Fibroblast of lung (primary cell): ENCODE data around the gene PTDSS2. TPM values are rescaled to one million over a fixed set of nuclear protein-coding genes. Genes with fewer than 3 reads are reported as not detected.
"Not testable (repeated sequence)": the region's sequence is repeated elsewhere in the genome, so short reads cannot be mapped to it uniquely, and the experiment has no call there.

Experiments used
- DNase-seq, 2 donors: peaks; one replicate each; pipeline versions ENCODE4 v3.0.0 to v3.0.0-alpha.2; 2010; ENCODE audit warnings: low read depth in 2 of 2
- H2AFZ ChIP-seq: 2 replicates; pipeline ENCODE4 v1.5.1; 2012; ENCODE audit warnings: low read length, control low read depth, inconsistent platforms
- H3K27ac ChIP-seq: 2 replicates; pipeline ENCODE4 v1.5.1; 2011; ENCODE audit warnings: low read length, control low read depth; ENCODE audit not compliant: insufficient read depth
- H3K27me3 ChIP-seq: 2 replicates; pipeline ENCODE4 v1.5.1; 2011; ENCODE audit warnings: mild to moderate bottlenecking, low read length; ENCODE audit not compliant: control insufficient read depth, insufficient read depth
- H3K36me3 ChIP-seq: 2 replicates; pipeline ENCODE4 v1.5.1; 2011; ENCODE audit warnings: low read length; ENCODE audit not compliant: control insufficient read depth, insufficient read depth
- H3K4me1 ChIP-seq: 2 replicates; pipeline ENCODE4 v1.5.1; 2011; ENCODE audit warnings: low read length; ENCODE audit not compliant: control insufficient read depth, insufficient read depth; ENCODE audit errors: extremely low read depth
- H3K4me2 ChIP-seq: 2 replicates; pipeline ENCODE4 v1.5.1; 2011; ENCODE audit warnings: low read length, control low read depth; ENCODE audit not compliant: insufficient read depth; ENCODE audit errors: extremely low read depth
- H3K4me3 ChIP-seq, 4 experiments: fragments of 200-600 bp in 1 of 4; sonication (generic) in 1 of 4; replicated peaks in 1 of 4; 2 replicates each; pipeline ENCODE4 v1.5.1; 2011 to 2016; ENCODE audit warnings: low read length in 4 of 4, low read depth in 3 of 4, mild to moderate bottlenecking in 3 of 4, control low read depth in 2 of 4, inconsistent platforms in 1 of 4, mixed read lengths in 1 of 4; ENCODE audit not compliant: insufficient read depth in 1 of 4; ENCODE audit errors: control extremely low read depth in 1 of 4
- H3K79me2 ChIP-seq: 2 replicates; pipeline ENCODE4 v1.5.1; 2012; ENCODE audit warnings: mild to moderate bottlenecking, low read length, inconsistent platforms; ENCODE audit not compliant: control insufficient read depth, insufficient read depth
- H3K9ac ChIP-seq: 2 replicates; pipeline ENCODE4 v1.5.1; 2011; ENCODE audit warnings: mild to moderate bottlenecking, low read length, control low read depth; ENCODE audit not compliant: insufficient read depth
- H3K9me3 ChIP-seq: 2 replicates; pipeline ENCODE4 v1.5.1; 2012; ENCODE audit warnings: low read depth, low read length; ENCODE audit not compliant: control insufficient read depth, insufficient read depth
- H4K20me1 ChIP-seq: 2 replicates; pipeline ENCODE4 v1.5.1; 2011; ENCODE audit warnings: low read length; ENCODE audit not compliant: control insufficient read depth, insufficient read depth; ENCODE audit errors: extremely low read depth
- CTCF ChIP-seq, 2 donors: IDR thresholded peaks in 1 of 2; conservative IDR thresholded peaks in 1 of 2; 1 replicate in 1 of 2; 2 replicates in 1 of 2; pipeline ENCODE4 v1.5.1; 2011 to 2012; ENCODE audit warnings: low read length in 2 of 2, control low read depth in 1 of 2, inconsistent platforms in 1 of 2, low read depth in 1 of 2, mild to moderate bottlenecking in 1 of 2
- EZH2 ChIP-seq: IDR thresholded peaks from 2 replicates; pipeline ENCODE4 v1.5.1; 2012; ENCODE audit warnings: low read length, control low read depth, mild to moderate bottlenecking; ENCODE audit errors: missing control alignments
- polyA plus RNA-seq, 2 donors: library from polyadenylated mRNA; depleted of rRNA in 1 of 2; stranded (reverse) in 1 of 2; unstranded in 1 of 2; fragments of >200 nt; gene quantifications; 2 replicates each; pipeline ENCODE4 v1.2.1, GENCODE V29; 2011 to 2012; ENCODE audit warnings: missing spikeins in 1 of 2
- total RNA-seq: library from RNA; depleted of rRNA; stranded (reverse); fragments of >200 nt; gene quantifications from 2 replicates; pipeline ENCODE4 v1.2.1, GENCODE V29; 2014

The PTDSS2 gene
- total and polyA plus RNA-seq, 2 donors (not counting 1 experiment from before 2014, with no cell fraction given) = 17.4 to 36.7 TPM

- no peak for TF ChIP-seq EZH2
- TF ChIP-seq CTCF (conservative IDR thresholded peaks at IDR 0.05 in 1 of 2, IDR thresholded peaks at IDR 0.05 in 1 of 2; ENCODE audit: low read depth in 1 of 2, low read length in 2 of 2) = no peak
- Histone ChIP-seq H3K9ac (no peak overlapping the region), H3K79me2 (no peaks in the 10 kb centered on the region), H3K4me1 (no peaks in the 10 kb centered on the region), H3K27ac (no peak overlapping the region), H4K20me1 (no peaks in the 10 kb centered on the region), H2AFZ (no peak overlapping the region), H3K9me3 (no peaks in the 10 kb centered on the region), H3K4me3 (no peak overlapping the region), H3K36me3 (no peaks in the 10 kb centered on the region), H3K27me3 (no peaks in the 10 kb centered on the region), H3K4me2 (no peak overlapping the region)
- no peak for DNase-seq
These were observed 15.6 kb upstream of the PTDSS2 start for GRCh38 chr11:434496-434895.

GRCh38 chr11:434999-435740, 14.9 kb upstream of the PTDSS2 start:
- not testable (repeated sequence) for H3K9ac ChIP-seq, H3K9me3 ChIP-seq, H3K27ac ChIP-seq, H3K27me3 ChIP-seq, H3K4me1 ChIP-seq, H3K4me2 ChIP-seq, H3K4me3 ChIP-seq, H4K20me1 ChIP-seq, H3K79me2 ChIP-seq, H3K36me3 ChIP-seq, H2AFZ ChIP-seq, DNase-seq

- Histone ChIP-seq H3K9ac (no peak overlapping the region), H3K79me2 (no peaks in the 10 kb centered on the region), H3K4me1 (no peaks in the 10 kb centered on the region), H3K4me3 (no peak overlapping the region), H2AFZ (no peak overlapping the region), H3K36me3 (no peaks in the 10 kb centered on the region), H3K4me2 (no peak overlapping the region), H3K27me3 (peaks cover 2% of the 10 kb centered on the region), H4K20me1 (no peaks in the 10 kb centered on the region), H3K27ac (no peak overlapping the region), H3K9me3 (no peaks in the 10 kb centered on the region)
- TF ChIP-seq EZH2 = no peak
- TF ChIP-seq CTCF (conservative IDR thresholded peaks at IDR 0.05 in 1 of 2, IDR thresholded peaks at IDR 0.05 in 1 of 2; ENCODE audit: low read depth in 1 of 2, low read length in 2 of 2) = no peak
- no peak for DNase-seq
These were observed 12.7 kb upstream of the PTDSS2 start for GRCh38 chr11:437228-437870.
